Right lobe of liver (tissue), 4 donors: ENCODE measurements around the gene EPHA2.

ENCODE experiments used
- CTCF ChIP-seq, 4 donors: fragments of 200-600 bp in 3 of 4; fragments of 450-650 bp in 1 of 4; IDR thresholded peaks; one replicate each; pipeline versions ENCODE4 v1.5.1 to v1.8.0; 2016 to 2022; ENCODE audit warnings: antibody characterized with exemption in 4 of 4, mild to moderate bottlenecking in 2 of 4
- POLR2A ChIP-seq: fragments of 450-650 bp; IDR thresholded peaks from one replicate; pipeline ENCODE4 v1.6.1; 2017; ENCODE audit warnings: antibody characterized with exemption, mild to moderate bottlenecking
- donor health status: DM: no; HTN: no; CAD: no.
- donor health status: DM: no; HTN: no; CAD: no.
- donor health status: DM: no; HTN: yes; CAD: no.

GRCh38 chr1:16147156-16147926 lies 8.5 kb downstream of the EPHA2 start:
- TF ChIP-seq CTCF (IDR thresholded peaks at IDR 0.05) (no peak), POLR2A (no peak)
